Endodermal cell (in vitro differentiated cells): ENCODE results near the gene TUBGCP3. TPM values are rescaled to one million over a fixed set of nuclear protein-coding genes. Genes with fewer than 3 reads are reported as not detected.

ENCODE experiments used
- DNase-seq: peaks from one replicate; pipeline ENCODE4 v3.0.0-alpha.2; 2017
- H3K27ac ChIP-seq: 2 replicates; pipeline ENCODE4 v1.5.1; 2013; ENCODE audit warnings: mild to moderate bottlenecking, low read depth, low read length, moderate library complexity
- H3K27me3 ChIP-seq: 2 replicates; pipeline ENCODE4 v1.6.1; 2013; ENCODE audit warnings: mild to moderate bottlenecking, low read length, moderate library complexity; ENCODE audit not compliant: insufficient read depth, control insufficient read depth, poor library complexity, severe bottlenecking
- H3K36me3 ChIP-seq: 2 replicates; pipeline ENCODE4 v1.7.0; 2013; ENCODE audit warnings: mild to moderate bottlenecking, low read length, moderate library complexity; ENCODE audit not compliant: control insufficient read depth, insufficient read depth
- H3K4me1 ChIP-seq: one replicate; pipeline ENCODE4 v1.7.0; 2013; ENCODE audit warnings: low read length; ENCODE audit not compliant: control insufficient read depth, insufficient read depth
- H3K4me3 ChIP-seq: 2 replicates; pipeline ENCODE4 v1.5.1; 2013; ENCODE audit warnings: mild to moderate bottlenecking, low read length, moderate library complexity
- H3K9ac ChIP-seq: 2 replicates; pipeline ENCODE4 v1.6.1; 2013; ENCODE audit warnings: mild to moderate bottlenecking, low read length, moderate library complexity; ENCODE audit not compliant: poor library complexity, severe bottlenecking; ENCODE audit errors: extremely low read depth
- H3K9me3 ChIP-seq: 2 replicates; pipeline ENCODE4 v1.6.1; 2013; ENCODE audit warnings: mild to moderate bottlenecking, low read length, moderate library complexity; ENCODE audit not compliant: control insufficient read depth
- H3K27ac Mint-ChIP-seq: 2 replicates; pipeline ENCODE4 v1.8.0; 2020; ENCODE audit warnings: mixed read lengths
- H3K27me3 Mint-ChIP-seq: 2 replicates; pipeline ENCODE4 v1.8.0; 2021; ENCODE audit warnings: mild to moderate bottlenecking, mixed read lengths; ENCODE audit not compliant: insufficient read depth
- H3K36me3 Mint-ChIP-seq: 2 replicates; pipeline ENCODE4 v1.8.0; 2020; ENCODE audit warnings: low read depth, mixed read lengths
- H3K4me1 Mint-ChIP-seq: 2 replicates; pipeline ENCODE4 v1.8.0; 2020; ENCODE audit warnings: mixed read lengths
- H3K4me3 Mint-ChIP-seq: 2 replicates; pipeline ENCODE4 v1.8.0; 2020; ENCODE audit warnings: mild to moderate bottlenecking, moderate library complexity, mixed read lengths
- H3K9me3 Mint-ChIP-seq: 2 replicates; pipeline ENCODE4 v1.8.0; 2020; ENCODE audit warnings: mild to moderate bottlenecking, mixed read lengths
- WGBS, 2 experiments: methylation state at CpG; one replicate each; pipeline versions ENCODE4 v1.1.5 to v1.1.7; 2013; ENCODE audit warnings: missing lambda C conversion rate in 2 of 2, mixed read lengths in 1 of 2; ENCODE audit not compliant: insufficient coverage in 1 of 2, insufficient read length in 1 of 2; 5-methylcytosine and 5-hydroxymethylcytosine counted together
- total RNA-seq, 2 donors: library from RNA; stranded (reverse); fragmentation: NEBNext Ultra II Directional in 1 of 2; extraction: Animal tissue kit (Norgen Biotek cat#: 25700) in 1 of 2; gene quantifications; 2 replicates in 1 of 2; 3 replicates in 1 of 2; pipeline ENCODE4 v1.2.1, GENCODE V29; 2021
- TF ChIP-seq, protein P1 (sequence below): fragments of 200-600 bp; sonication (generic); conservative IDR thresholded peaks from 2 replicates; pipeline ENCODE4 v1.5.0; 2021; ENCODE audit warnings: antibody characterized with exemption, mild to moderate bottlenecking

TUBGCP3 gene
- total RNA-seq, 2 donors from 2014 or later: 34.7 to 55.3 TPM

DNA sequence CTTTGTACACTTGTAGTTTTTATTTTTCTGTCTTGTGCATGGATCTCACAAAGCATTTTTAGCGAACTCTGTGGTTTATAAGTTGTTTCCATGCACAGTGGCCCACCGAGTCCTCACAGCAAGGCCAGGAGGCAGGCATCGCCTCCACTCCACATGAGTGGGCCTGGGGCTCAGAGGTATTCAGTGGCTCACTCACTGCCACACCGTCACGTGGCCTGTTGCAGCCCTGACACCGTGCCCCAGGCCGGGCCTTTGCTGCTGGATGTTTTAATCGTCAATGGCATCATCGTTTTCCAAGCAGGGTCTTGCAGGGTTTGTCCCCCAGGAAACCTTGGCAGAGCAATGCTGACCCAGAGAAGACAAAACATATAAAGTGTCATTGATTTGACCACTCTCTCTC lies 152.0 kb downstream of the TUBGCP3 start:
- TF ChIP-seq, protein P1, sequence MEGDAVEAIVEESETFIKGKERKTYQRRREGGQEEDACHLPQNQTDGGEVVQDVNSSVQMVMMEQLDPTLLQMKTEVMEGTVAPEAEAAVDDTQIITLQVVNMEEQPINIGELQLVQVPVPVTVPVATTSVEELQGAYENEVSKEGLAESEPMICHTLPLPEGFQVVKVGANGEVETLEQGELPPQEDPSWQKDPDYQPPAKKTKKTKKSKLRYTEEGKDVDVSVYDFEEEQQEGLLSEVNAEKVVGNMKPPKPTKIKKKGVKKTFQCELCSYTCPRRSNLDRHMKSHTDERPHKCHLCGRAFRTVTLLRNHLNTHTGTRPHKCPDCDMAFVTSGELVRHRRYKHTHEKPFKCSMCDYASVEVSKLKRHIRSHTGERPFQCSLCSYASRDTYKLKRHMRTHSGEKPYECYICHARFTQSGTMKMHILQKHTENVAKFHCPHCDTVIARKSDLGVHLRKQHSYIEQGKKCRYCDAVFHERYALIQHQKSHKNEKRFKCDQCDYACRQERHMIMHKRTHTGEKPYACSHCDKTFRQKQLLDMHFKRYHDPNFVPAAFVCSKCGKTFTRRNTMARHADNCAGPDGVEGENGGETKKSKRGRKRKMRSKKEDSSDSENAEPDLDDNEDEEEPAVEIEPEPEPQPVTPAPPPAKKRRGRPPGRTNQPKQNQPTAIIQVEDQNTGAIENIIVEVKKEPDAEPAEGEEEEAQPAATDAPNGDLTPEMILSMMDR: no peak
- H3K4me1 Mint-ChIP-seq: no peaks in the 10 kb centered on the region
- H3K9me3 Mint-ChIP-seq: peaks cover 18% of the 10 kb centered on the region
- Histone ChIP-seq H3K27ac (no peak overlapping the region), H3K4me1 (no peaks in the 10 kb centered on the region), H3K9me3 (peaks cover 10% of the 10 kb centered on the region), H3K9ac (no peak overlapping the region), H3K36me3 (no peaks in the 10 kb centered on the region), H3K27me3 (no peaks in the 10 kb centered on the region), H3K4me3 (no peak overlapping the region)
- 86 to 89% methylated on average over 8 to 9 of the region's 9 CpGs for WGBS, 2 experiments
- no peak overlapping the region for H3K27ac Mint-ChIP-seq
- no peaks in the 10 kb centered on the region for H3K36me3 Mint-ChIP-seq
- no peak for DNase-seq
- H3K4me3 Mint-ChIP-seq: no peak overlapping the region
- H3K27me3 Mint-ChIP-seq: peaks cover 8% of the 10 kb centered on the region

Other genes starting within 250 kb of the TUBGCP3 start
- gene SPACA7, start 211.8 kb downstream of the TUBGCP3 start, total RNA-seq: not detected
- 100 to 1,000 TPM; 122 to 140 TPM for gene ATP11A, start 101.9 kb upstream of the TUBGCP3 start, total RNA-seq